ENCODE measurements around the gene NINJ1. TPM values are rescaled to one million over a fixed set of nuclear protein-coding genes. Genes with fewer than 3 reads are reported as not detected.

Gene NINJ1
- total and polyA plus RNA-seq, 2 of the 13 experiments (the other 11 are each of a cell fraction or from before 2014, with no cell fraction given), result 81.2 to 92.1 TPM

DNA sequence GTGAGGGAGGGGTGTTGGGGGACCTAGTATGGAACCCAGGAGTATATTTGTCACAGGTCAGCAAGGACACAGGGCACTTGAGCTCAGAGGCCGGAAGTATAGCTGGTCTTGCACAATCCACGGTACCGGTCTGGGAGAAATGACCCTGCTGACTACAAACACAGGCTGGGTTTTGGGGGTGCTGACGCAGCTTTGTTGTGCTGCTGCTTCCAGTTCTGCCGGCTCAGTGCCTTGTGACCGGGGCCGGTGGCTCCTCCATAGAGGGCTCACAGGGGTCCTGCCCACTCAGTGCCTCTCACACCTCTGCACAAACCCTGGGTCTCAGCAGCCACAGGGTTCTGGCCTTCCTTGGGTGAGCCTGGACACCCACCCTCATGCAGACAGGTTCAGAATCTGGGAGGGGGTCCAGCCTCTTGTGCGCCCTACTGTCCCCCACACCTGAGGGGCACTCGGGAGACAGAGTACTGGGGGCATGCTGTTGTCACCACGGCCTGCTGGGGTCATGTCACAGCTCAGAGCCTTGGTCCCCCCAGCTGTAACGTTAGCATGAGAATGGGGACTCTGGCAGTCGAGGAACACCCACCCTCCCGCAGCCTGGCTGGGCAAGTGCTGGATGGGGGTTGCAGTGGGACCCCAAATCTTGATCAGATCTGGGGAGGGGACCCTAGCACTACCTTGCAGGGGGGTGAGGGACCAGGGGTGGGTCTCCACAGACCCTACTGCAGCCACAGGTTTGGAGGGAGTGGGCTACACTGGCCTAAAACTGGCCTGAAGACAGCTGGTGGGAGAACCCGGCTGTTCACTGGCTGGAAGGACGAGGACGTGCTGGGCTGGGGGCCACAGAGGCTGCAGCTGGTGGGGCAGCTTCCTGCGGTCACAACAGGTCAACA, 17.7 kb downstream of the NINJ1 start (continued):
- no peak for TF ChIP-seq ZNF180 (CRISPR knock-in tag; IDR thresholded peaks at IDR 0.05; ENCODE audit: borderline replicate concordance, low read depth)
- no peak for TF ChIP-seq ZKSCAN8 (CRISPR knock-in tag; IDR thresholded peaks at IDR 0.05; ENCODE audit: borderline replicate concordance)
- TF ChIP-seq ZKSCAN1 (IDR thresholded peaks at IDR 0.05; ENCODE audit: low read length), result no peak
- no peak for TF ChIP-seq ZMYM2 (CRISPR knock-in tag; IDR thresholded peaks at IDR 0.05)
- no peak for TF ChIP-seq ZNF3 (CRISPR knock-in tag; IDR thresholded peaks at IDR 0.05)
- no peak for TF ChIP-seq MEIS2 (CRISPR knock-in tag; IDR thresholded peaks at IDR 0.05)
- TF ChIP-seq NR2F6 (IDR thresholded peaks at IDR 0.05), result peak; percentile 50; the same call in 1 of the 2 replicates
- TF ChIP-seq NR2F6 (CRISPR knock-in tag; IDR thresholded peaks at IDR 0.05), result peak; percentile 87
- TF ChIP-seq POLR2AphosphoS2 (IDR thresholded peaks at IDR 0.05; ENCODE audit: low read depth, low read length), result no peak
- no peak for TF ChIP-seq NFKB2 (CRISPR knock-in tag; IDR thresholded peaks at IDR 0.05; ENCODE audit: borderline replicate concordance)
- TF ChIP-seq SRY (CRISPR knock-in tag; IDR thresholded peaks at IDR 0.05), result peak; percentile 24; the same call in 1 of the 2 replicates
- peak; percentile 81 for TF ChIP-seq NRL (CRISPR knock-in tag; IDR thresholded peaks at IDR 0.05; ENCODE audit: borderline replicate concordance)
- TF ChIP-seq ATM (IDR thresholded peaks at IDR 0.05; ENCODE audit: borderline replicate concordance), result no peak
- TF ChIP-seq GATAD2A (CRISPR knock-in tag; IDR thresholded peaks at IDR 0.05), result peak; percentile 84
- TF ChIP-seq PAF1 (CRISPR knock-in tag; IDR thresholded peaks at IDR 0.05), result no peak
- no peak for TF ChIP-seq ZNF7 (CRISPR knock-in tag; IDR thresholded peaks at IDR 0.05)
- TF ChIP-seq REXO4 (CRISPR knock-in tag; IDR thresholded peaks at IDR 0.05; ENCODE audit: borderline replicate concordance), result no peak
- TF ChIP-seq ZNF264 (CRISPR knock-in tag; IDR thresholded peaks at IDR 0.05), result no peak
- no peak for TF ChIP-seq ZFP82 (CRISPR knock-in tag; IDR thresholded peaks at IDR 0.05; ENCODE audit: borderline replicate concordance)
- TF ChIP-seq, protein P1, sequence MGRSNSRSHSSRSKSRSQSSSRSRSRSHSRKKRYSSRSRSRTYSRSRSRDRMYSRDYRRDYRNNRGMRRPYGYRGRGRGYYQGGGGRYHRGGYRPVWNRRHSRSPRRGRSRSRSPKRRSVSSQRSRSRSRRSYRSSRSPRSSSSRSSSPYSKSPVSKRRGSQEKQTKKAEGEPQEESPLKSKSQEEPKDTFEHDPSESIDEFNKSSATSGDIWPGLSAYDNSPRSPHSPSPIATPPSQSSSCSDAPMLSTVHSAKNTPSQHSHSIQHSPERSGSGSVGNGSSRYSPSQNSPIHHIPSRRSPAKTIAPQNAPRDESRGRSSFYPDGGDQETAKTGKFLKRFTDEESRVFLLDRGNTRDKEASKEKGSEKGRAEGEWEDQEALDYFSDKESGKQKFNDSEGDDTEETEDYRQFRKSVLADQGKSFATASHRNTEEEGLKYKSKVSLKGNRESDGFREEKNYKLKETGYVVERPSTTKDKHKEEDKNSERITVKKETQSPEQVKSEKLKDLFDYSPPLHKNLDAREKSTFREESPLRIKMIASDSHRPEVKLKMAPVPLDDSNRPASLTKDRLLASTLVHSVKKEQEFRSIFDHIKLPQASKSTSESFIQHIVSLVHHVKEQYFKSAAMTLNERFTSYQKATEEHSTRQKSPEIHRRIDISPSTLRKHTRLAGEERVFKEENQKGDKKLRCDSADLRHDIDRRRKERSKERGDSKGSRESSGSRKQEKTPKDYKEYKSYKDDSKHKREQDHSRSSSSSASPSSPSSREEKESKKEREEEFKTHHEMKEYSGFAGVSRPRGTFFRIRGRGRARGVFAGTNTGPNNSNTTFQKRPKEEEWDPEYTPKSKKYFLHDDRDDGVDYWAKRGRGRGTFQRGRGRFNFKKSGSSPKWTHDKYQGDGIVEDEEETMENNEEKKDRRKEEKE (IDR thresholded peaks at IDR 0.05), result no peak
- no peak for TF ChIP-seq ZNF564 (CRISPR knock-in tag; IDR thresholded peaks at IDR 0.05)
- peak; percentile 44; the same call in 1 of the 2 replicates for TF ChIP-seq KAT7 (CRISPR knock-in tag; IDR thresholded peaks at IDR 0.05; ENCODE audit: borderline replicate concordance)
- TF ChIP-seq MAFK (conservative IDR thresholded peaks at IDR 0.05 in 1 of 2, IDR thresholded peaks at IDR 0.05 in 1 of 2; ENCODE audit: low read length in 2 of 2), result peak; percentile 86 to 92
- TF ChIP-seq KAT2B (IDR thresholded peaks at IDR 0.05; ENCODE audit: borderline replicate concordance, low read depth, low read length), result no peak
- TF ChIP-seq, protein P2, sequence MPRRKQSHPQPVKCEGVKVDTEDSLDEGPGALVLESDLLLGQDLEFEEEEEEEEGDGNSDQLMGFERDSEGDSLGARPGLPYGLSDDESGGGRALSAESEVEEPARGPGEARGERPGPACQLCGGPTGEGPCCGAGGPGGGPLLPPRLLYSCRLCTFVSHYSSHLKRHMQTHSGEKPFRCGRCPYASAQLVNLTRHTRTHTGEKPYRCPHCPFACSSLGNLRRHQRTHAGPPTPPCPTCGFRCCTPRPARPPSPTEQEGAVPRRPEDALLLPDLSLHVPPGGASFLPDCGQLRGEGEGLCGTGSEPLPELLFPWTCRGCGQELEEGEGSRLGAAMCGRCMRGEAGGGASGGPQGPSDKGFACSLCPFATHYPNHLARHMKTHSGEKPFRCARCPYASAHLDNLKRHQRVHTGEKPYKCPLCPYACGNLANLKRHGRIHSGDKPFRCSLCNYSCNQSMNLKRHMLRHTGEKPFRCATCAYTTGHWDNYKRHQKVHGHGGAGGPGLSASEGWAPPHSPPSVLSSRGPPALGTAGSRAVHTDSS (CRISPR knock-in tag; conservative IDR thresholded peaks at IDR 0.05), result no peak
- TF ChIP-seq ZNF546 (CRISPR knock-in tag; conservative IDR thresholded peaks at IDR 0.05), result no peak; the same call in 1 of the 2 replicates
